IMR-90 (cell line): ENCODE data around the gene CYGB. TPM values are rescaled to one million over a fixed set of nuclear protein-coding genes. Genes with fewer than 3 reads are reported as not detected.

Experiments
- ATAC-seq: fragments of 200-7000 bp; cut with Tn5 transposase; 2 replicates; pipeline ENCODE4 v1.9.1; 2020; ENCODE audit warnings: low read depth, mild to moderate bottlenecking, moderate library complexity
- BruUV-seq: library from RNA; stranded (reverse); fragments of 400-500 nt; replicated peaks from 2 replicates; lab custom pipeline; 2021; lab: Mats Ljungman, UMichigan
- CTCF ChIA-PET: fragments of 300-600 bp; formaldehyde crosslinking; extraction: SDS; loops from one replicate; lab custom pipeline; 2021; ENCODE audit warnings: antibody characterized with exemption; lab: Yijun Ruan, JAX
- POLR2A ChIA-PET: fragments of 300-600 bp; sonication (Branson Sonifier 250); formaldehyde crosslinking; loops from one replicate; lab custom pipeline; 2022; ENCODE audit warnings: antibody characterized with exemption; ENCODE audit not compliant: unreplicated experiment; lab: Charles Lee
- DNase-seq: peaks from one replicate; pipeline ENCODE4 v3.0.0; 2013
- H2AFZ ChIP-seq: replicated peaks from 2 replicates; pipeline ENCODE3; 2013; ENCODE audit warnings: low read length, mild to moderate bottlenecking; ENCODE audit not compliant: poor library complexity
- H2AK5ac ChIP-seq: 2 replicates; pipeline ENCODE4 v1.6.1; 2013; ENCODE audit warnings: low read depth, low read length, inconsistent platforms
- H2AK9ac ChIP-seq: replicated peaks from 2 replicates; pipeline ENCODE3; 2013; ENCODE audit warnings: mild to moderate bottlenecking, low read depth, low read length, moderate library complexity; ENCODE audit not compliant: poor library complexity
- H2BK120ac ChIP-seq: 2 replicates; pipeline ENCODE4 v1.6.1; 2013; ENCODE audit warnings: low read depth, low read length, inconsistent platforms
- H2BK15ac ChIP-seq: 3 replicates; pipeline ENCODE4 v1.6.1; 2013; ENCODE audit warnings: low read depth, low read length, inconsistent platforms
- H2BK20ac ChIP-seq: 2 replicates; pipeline ENCODE4 v1.6.1; 2013; ENCODE audit warnings: low read depth, mild to moderate bottlenecking, inconsistent platforms, low read length, moderate library complexity
- H2BK5ac ChIP-seq: 2 replicates; pipeline ENCODE4 v1.6.1; 2013; ENCODE audit warnings: mild to moderate bottlenecking, low read depth, low read length, inconsistent platforms; ENCODE audit not compliant: poor library complexity, severe bottlenecking
- H3K14ac ChIP-seq: replicated peaks from 2 replicates; pipeline ENCODE4 v1.6.1; 2013; ENCODE audit warnings: low read depth, low read length, inconsistent platforms
- H3K18ac ChIP-seq: 2 replicates; pipeline ENCODE4 v1.6.1; 2013; ENCODE audit warnings: low read depth, low read length, control low read depth
- H3K23ac ChIP-seq: 2 replicates; pipeline ENCODE4 v1.6.1; 2013; ENCODE audit warnings: low read depth, low read length, inconsistent platforms
- H3K27ac ChIP-seq: 2 replicates; pipeline ENCODE4 v1.5.1; 2013; ENCODE audit warnings: mild to moderate bottlenecking, control low read depth, low read length; ENCODE audit not compliant: insufficient read depth
- H3K27me3 ChIP-seq: 2 replicates; pipeline ENCODE4 v1.6.1; 2013; ENCODE audit warnings: low read length; ENCODE audit not compliant: control insufficient read depth, insufficient read depth
- H3K36me3 ChIP-seq: 2 replicates; pipeline ENCODE4 v1.6.1; 2013; ENCODE audit warnings: low read length, mixed read lengths; ENCODE audit not compliant: control insufficient read depth, insufficient read depth
- H3K4ac ChIP-seq: 2 replicates; pipeline ENCODE4 v1.6.1; 2013; ENCODE audit warnings: low read depth, low read length, inconsistent platforms
- H3K4me1 ChIP-seq: 2 replicates; pipeline ENCODE4 v1.6.1; 2013; ENCODE audit warnings: low read length, mixed read lengths; ENCODE audit not compliant: control insufficient read depth, insufficient read depth
- H3K4me2 ChIP-seq: 2 replicates; pipeline ENCODE4 v1.6.1; 2013; ENCODE audit warnings: low read depth, mild to moderate bottlenecking, control low read depth, low read length, moderate library complexity
- H3K4me3 ChIP-seq: 2 replicates; pipeline ENCODE4 v1.5.1; 2013; ENCODE audit warnings: low read depth, mild to moderate bottlenecking, control low read depth, low read length, moderate library complexity; ENCODE audit not compliant: insufficient read depth
- H3K56ac ChIP-seq: 2 replicates; pipeline ENCODE4 v1.6.1; 2013; ENCODE audit warnings: low read length, inconsistent platforms; ENCODE audit not compliant: insufficient read depth; ENCODE audit errors: extremely low read depth
- H3K79me1 ChIP-seq, 2 experiments: 2 replicates each; pipeline ENCODE4 v1.6.1; 2013; ENCODE audit warnings: low read length in 2 of 2, inconsistent platforms in 1 of 2, low read depth in 1 of 2
- H3K9ac ChIP-seq: 2 replicates; pipeline ENCODE4 v1.6.1; 2013; ENCODE audit warnings: low read depth, low read length, control low read depth
- H3K9me1 ChIP-seq: 2 replicates; pipeline ENCODE4 v1.6.1; 2013; ENCODE audit warnings: low read length, inconsistent platforms; ENCODE audit not compliant: insufficient read depth
- H3K9me3 ChIP-seq: 2 replicates; pipeline ENCODE4 v1.6.1; 2013; ENCODE audit warnings: low read length; ENCODE audit not compliant: control insufficient read depth, insufficient read depth
- H4K20me1 ChIP-seq: 2 replicates; pipeline ENCODE4 v1.6.1; 2013; ENCODE audit warnings: low read length, inconsistent platforms; ENCODE audit not compliant: insufficient read depth
- H4K5ac ChIP-seq: 2 replicates; pipeline ENCODE4 v1.6.1; 2013; ENCODE audit warnings: mild to moderate bottlenecking, low read depth, low read length, control low read depth
- H4K8ac ChIP-seq, 2 experiments: 2 replicates each; pipeline ENCODE4 v1.6.1; 2013; ENCODE audit warnings: low read depth in 2 of 2, low read length in 2 of 2, control low read depth in 1 of 2, inconsistent platforms in 1 of 2
- H4K91ac ChIP-seq: 2 replicates; pipeline ENCODE4 v1.6.1; 2013; ENCODE audit warnings: low read depth, low read length, inconsistent platforms; ENCODE audit not compliant: insufficient read depth
- CEBPB ChIP-seq: IDR thresholded peaks from 2 replicates; pipeline ENCODE4 v1.6.1; 2012; ENCODE audit warnings: low read depth, low read length, improper control_type of control experiment
- FOS ChIP-seq: fragments of 150-350 bp; IDR thresholded peaks from 2 replicates; pipeline ENCODE4 v1.6.1; 2016; ENCODE audit warnings: low read depth, low read length
- MAFK ChIP-seq: IDR thresholded peaks from 2 replicates; pipeline ENCODE4 v1.6.1; 2012; ENCODE audit warnings: low read depth, low read length, improper control_type of control experiment
- MXI1 ChIP-seq: IDR thresholded peaks from 2 replicates; pipeline ENCODE4 v1.6.1; 2012; ENCODE audit warnings: low read depth, mild to moderate bottlenecking, low read length, moderate library complexity, borderline replicate concordance
- NFE2L2 ChIP-seq: fragments of 150-350 bp; IDR thresholded peaks from 2 replicates; pipeline ENCODE4 v1.6.1; 2016; ENCODE audit warnings: low read depth, mild to moderate bottlenecking, low read length
- POLR2A ChIP-seq: IDR thresholded peaks from 2 replicates; pipeline ENCODE4 v1.6.1; 2012; ENCODE audit warnings: mild to moderate bottlenecking, low read depth, low read length
- RCOR1 ChIP-seq: IDR thresholded peaks from 2 replicates; pipeline ENCODE4 v1.6.1; 2012; ENCODE audit warnings: mild to moderate bottlenecking, low read length, improper control_type of control experiment; ENCODE audit not compliant: insufficient replicate concordance
- RFX5 ChIP-seq: IDR thresholded peaks from 2 replicates; pipeline ENCODE4 v1.8.0; 2012; ENCODE audit warnings: low read depth, mild to moderate bottlenecking, low read length, moderate library complexity
- USF2 ChIP-seq: fragments of 150-350 bp; IDR thresholded peaks from 2 replicates; pipeline ENCODE4 v1.6.1; 2017; ENCODE audit warnings: mild to moderate bottlenecking, antibody characterized with exemption, low read length, low read depth
- WGBS, 2 experiments: methylation state at CpG; one replicate each; pipeline versions ENCODE4 v1.1.5 to v1.1.7; 2013; ENCODE audit warnings: missing lambda C conversion rate in 2 of 2; ENCODE audit not compliant: insufficient read length in 1 of 2; ENCODE audit errors: extremely low coverage in 2 of 2; 5-methylcytosine and 5-hydroxymethylcytosine counted together
- dilution Hi-C: fragments of 300-500 bp; cut with HindIII; formaldehyde crosslinking; loops from one replicate; pipeline ENCODE4 v1.14.3; 2018; ENCODE audit warnings: low sequenced_read_pairs; ENCODE audit not compliant: unreplicated experiment
- in situ Hi-C: fragments of 300-500 bp; cut with MboI; formaldehyde crosslinking; loops from 3 replicates; pipeline ENCODE4 v1.14.3; 2019; ENCODE audit warnings: low sequenced_read_pairs, inconsistent platforms, mixed read lengths
- intact Hi-C: fragments of 100-400 bp; cut with micrococcal nuclease; formaldehyde crosslinking; loops from 2 replicates; pipeline ENCODE4 v1.10.0; 2022
- polyA plus RNA-seq, 3 experiments: library from polyadenylated mRNA; depleted of rRNA; stranded (reverse); fragments of >200 nt; gene quantifications; 2 replicates each; pipeline ENCODE4 v1.2.3, GENCODE V29; 2012; ENCODE audit warnings: low replicate concordance in 1 of 3
- total RNA-seq: library from RNA; depleted of rRNA; stranded (reverse); fragments of >200 nt; gene quantifications from 2 replicates; pipeline ENCODE4 v1.2.3, GENCODE V29; 2012

The CYGB gene
- total and polyA plus RNA-seq, 2 of the 4 experiments (the other 2 are of a cell fraction): 1.3 to 2.9 TPM

- no peak for TF ChIP-seq POLR2A
- TF ChIP-seq FOS: no peak
- TF ChIP-seq RCOR1: no peak
These were observed 29.5 kb upstream of the CYGB start (continued) for GRCh38 chr17:76566988-76567431.

GRCh38 chr17:76566613-76566943 is 29.1 kb upstream of the CYGB start:
- H3K4me1 ChIP-seq: peaks cover 6% of the 10 kb centered on the region
- H3K23ac ChIP-seq: no peak overlapping the region
- no peak overlapping the region for H2AK5ac ChIP-seq
- no peak overlapping the region for H3K14ac ChIP-seq
- H2BK20ac ChIP-seq: no peak overlapping the region
- peaks cover 6% of the 10 kb centered on the region for H3K9me3 ChIP-seq
- intact Hi-C loops (no loop called here), dilution Hi-C loops (no loop called here), in situ Hi-C loops (no loop called here)
- peaks cover 12% of the 10 kb centered on the region for H3K9me1 ChIP-seq
- H2AK9ac ChIP-seq: no peak overlapping the region
- H2BK15ac ChIP-seq: no peak overlapping the region
- H3K79me1 ChIP-seq: peaks cover 7 to 29% of the 10 kb centered on the region in 2 experiments
- H3K56ac ChIP-seq: no peak overlapping the region
- no peak overlapping the region for H2BK120ac ChIP-seq
- TF ChIP-seq MXI1 (no peak), USF2 (no peak), NFE2L2 (no peak), MAFK (no peak), CEBPB (no peak), RFX5 (no peak), RCOR1 (no peak), FOS (no peak)
- POLR2A ChIA-PET: interaction anchor here (0.6 kb wide), 1 partner anchor 118 kb away, joined by 3 read pairs; no protein-coding TSS in a partner anchor
- DNase-seq: no peak
- H3K4ac ChIP-seq: no peak overlapping the region
- no peak overlapping the region for H3K4me3 ChIP-seq
- no peak overlapping the region for H3K27ac ChIP-seq
- no peak overlapping the region for H4K8ac ChIP-seq
- CTCF ChIA-PET: interaction anchor here (1.3 kb wide), 2 partner anchors 8 to 9 kb away, joined by 4 read pairs; no protein-coding TSS in a partner anchor
- H2BK5ac ChIP-seq: no peak overlapping the region
- no peak overlapping the region for H4K5ac ChIP-seq
- no peak overlapping the region for H3K9ac ChIP-seq
- no peak overlapping the region for H2AFZ ChIP-seq
- H3K4me2 ChIP-seq: no peak overlapping the region
- H4K91ac ChIP-seq: no peak overlapping the region
- no TSS peak for BruUV-seq
- WGBS, 2 experiments: 100% methylated on average over 1 of the region's 3 CpGs; no CpG with 5 or more reads in 1 of the 2 experiments
- no peaks in the 10 kb centered on the region for H3K27me3 ChIP-seq
- H4K20me1 ChIP-seq: peaks cover 57% of the 10 kb centered on the region
- H3K18ac ChIP-seq: no peak overlapping the region
- peaks cover 24% of the 10 kb centered on the region for H3K36me3 ChIP-seq
- ATAC-seq: no peak
